NCI-H82 treated with DMSO at 0.1 percent for 48 hours (cell line): Measurements from ENCODE around the gene DCXR.
"Not testable (repeated sequence)": the region's sequence is repeated elsewhere in the genome, so short reads cannot be mapped to it uniquely, and the experiment has no call there.

ENCODE experiments used
- DNase-seq: peaks from one replicate; lab custom pipeline; 2025; ENCODE audit not compliant: unreplicated experiment; lab: John Stamatoyannopoulos, UW

DCXR gene

DNA sequence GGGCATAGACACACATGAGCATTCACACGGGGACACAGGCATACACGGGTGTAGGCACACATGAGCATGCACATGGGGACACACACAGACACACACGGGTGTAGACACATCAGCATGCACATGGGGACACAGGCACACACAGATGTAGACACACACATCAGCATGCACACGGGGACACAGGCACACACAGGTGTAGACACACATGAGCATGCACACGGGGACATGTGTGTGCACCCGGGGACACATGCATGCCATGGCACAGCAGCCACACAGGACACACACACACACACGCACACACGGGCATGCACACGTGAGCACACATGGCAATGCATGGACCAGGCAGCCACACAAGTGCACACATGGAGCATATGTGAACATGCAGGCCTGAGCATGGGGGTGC, 5.2 kb upstream of the DCXR start:
- no peak for DNase-seq

DNA sequence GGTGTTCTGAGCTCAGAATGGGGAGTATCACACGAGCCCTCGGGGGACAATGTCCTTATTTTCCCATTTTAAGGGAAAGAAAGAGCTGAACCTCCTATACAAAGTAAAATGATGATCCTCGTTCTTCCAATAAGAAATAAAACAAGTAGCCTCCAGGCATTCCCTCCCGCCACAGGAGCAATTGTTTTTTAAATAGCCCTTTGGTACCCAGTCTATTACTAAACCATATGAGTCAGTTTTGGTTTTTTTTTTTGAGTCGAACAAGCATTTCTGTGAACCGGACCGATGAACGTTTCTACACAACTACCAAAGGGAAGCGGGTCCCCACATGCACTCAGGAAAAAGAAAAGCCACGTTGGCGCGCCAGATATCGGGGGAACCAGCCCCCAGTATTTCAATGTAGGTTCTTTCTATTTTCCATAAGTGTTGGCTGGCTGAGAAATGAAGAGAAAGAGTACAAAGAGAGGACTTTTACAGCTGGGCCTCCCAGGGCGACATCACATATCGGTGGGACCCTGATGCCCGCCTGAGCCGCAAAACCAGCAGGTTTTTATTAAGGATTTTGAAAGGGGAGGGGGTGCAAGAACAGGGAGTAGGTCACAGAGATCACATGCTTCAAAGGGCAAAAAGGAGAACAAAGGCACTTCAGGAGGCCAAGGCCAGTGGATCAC, 3.8 kb upstream of the DCXR start:
- DNase-seq, result no peak

DNA sequence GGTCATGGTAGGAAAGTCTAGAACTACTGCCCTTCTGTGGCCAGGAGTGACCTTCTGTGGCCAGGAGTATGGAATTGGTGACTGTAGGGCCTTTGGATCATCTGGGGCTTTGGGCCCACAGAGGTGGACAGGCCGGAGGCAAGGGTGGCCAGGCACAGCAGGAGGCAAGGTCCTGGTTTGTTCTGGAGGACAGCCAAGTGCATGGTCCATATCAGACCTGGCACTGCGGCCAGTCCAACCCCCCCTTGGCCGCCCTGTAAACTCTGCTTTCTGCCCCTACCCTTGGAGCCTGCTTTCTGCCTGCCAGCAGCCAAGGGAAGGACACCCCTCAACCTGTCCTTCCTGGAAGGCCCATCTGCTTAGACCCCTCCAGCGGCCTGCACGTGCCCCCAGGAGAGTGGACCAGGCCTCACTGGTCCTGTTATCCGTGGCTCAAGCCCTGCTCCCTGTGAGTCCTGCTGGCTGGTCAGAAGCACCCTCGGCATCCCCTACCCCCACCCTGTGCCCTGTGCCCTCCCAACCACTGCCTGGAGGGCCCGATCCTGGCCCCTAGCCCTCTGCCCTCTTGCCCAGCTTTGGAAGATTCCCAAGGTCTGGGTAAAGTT, 2.3 kb upstream of the DCXR start:
- DNase-seq, result no peak

- not testable (repeated sequence) for DNase-seq
These were observed 1.4 kb upstream of the DCXR start for GRCh38 chr17:82038796-82039409.

GRCh38 chr17:82037889-82038195, 345 bp upstream of the DCXR start:
- DNase-seq, result no peak

- DNase-seq, result no peak
These were observed 834 bp downstream of the DCXR start for GRCh38 chr17:82036634-82037091.

DNA sequence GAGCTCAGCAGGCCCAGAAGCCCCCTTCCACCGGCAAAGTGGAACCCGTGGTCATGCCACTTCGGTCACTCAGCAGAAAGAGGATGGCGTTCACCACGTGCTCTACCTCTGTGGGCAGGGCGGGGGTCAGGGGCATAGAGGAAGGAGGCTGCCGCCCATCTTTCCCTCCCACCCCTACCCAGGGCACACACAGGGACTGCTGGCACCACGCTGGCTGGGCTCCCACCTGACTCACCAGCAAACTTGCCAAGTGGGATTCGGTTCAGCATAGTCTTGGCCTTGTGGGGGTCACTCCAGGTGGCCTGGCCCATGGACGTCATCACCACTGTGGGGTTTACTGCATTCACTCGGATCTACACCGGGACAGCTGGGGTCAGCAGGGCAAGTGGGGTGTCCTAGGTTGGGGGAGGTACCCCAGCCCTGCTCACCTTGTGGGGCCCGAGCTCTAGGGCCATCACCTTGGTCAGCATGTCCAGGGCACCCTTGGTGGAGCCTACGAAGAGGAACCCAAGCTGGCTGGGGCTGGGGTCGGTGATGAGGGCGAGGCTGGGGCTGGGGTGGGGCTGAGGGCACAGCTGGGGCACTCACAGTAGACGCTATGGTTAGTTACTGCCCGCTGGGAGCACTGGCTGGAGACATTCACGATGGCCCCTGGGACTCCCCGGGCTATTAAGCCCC, 1.4 kb downstream of the DCXR start:
- no peak for DNase-seq

GRCh38 chr17:82035488-82035887, 2.0 kb downstream of the DCXR start:
- no peak for DNase-seq

DNA sequence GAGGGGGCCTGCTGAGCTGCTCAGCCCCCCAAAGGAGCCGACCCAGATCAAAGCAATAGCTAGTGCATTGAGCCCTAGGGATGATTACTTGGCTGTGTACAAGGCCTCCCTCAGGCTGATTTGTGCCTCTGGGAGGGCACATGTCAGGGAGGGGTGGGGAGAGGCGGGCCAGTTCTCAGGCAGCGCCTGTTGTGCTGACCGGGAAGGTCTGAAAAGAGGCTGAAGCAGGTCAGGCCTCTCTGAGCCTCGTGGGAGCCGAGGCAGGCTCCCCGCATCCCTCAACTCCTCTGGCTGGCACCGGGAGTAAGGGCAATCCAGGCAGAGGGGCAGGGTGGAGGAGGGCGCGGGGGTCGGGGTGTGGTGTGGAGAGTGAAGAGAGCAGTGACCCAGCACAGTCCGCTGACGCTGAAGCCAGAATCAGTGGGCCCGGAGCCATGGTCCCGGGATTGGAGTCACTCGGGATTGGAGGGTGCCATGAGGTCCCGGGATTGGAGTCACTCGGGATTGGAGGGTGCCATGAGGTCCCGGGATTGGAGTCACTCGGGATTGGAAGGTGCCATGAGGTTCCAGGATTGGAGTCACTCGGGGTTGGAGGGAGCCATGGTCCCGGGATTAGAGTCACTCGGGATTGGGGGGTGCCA, 3.0 kb downstream of the DCXR start:
- DNase-seq, result no peak

DNA sequence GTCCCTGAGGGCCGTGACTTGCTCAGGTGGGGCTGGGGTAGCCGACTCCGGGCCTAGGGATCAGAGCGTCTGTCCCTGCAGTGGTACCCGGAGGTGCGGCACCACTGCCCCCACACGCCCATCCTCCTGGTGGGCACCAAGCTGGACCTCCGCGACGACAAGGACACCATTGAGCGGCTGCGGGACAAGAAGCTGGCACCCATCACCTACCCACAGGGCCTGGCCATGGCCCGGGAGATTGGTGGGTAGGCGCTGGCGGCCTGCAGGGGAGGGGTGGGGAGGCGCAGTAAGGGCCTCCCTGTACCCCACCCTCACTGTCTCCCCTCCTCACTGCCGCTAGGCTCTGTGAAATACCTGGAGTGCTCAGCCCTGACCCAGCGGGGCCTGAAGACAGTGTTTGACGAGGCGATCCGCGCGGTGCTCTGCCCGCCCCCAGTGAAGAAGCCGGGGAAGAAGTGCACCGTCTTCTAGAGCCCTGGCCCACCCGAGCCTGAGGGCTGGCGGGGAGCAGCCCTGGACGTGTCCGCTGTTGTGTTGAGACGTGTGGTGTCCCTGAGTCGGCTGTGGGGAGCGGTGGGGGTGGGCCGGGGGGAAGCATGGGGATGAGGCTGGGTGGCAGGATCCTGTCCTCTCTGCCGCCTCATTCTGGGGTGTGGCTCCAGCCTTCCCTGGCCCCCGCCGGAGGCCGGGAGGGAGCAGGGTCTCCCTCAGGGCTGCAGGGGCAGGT, 4.0 kb downstream of the DCXR start:
- DNase-seq, result no peak

GRCh38 chr17:82031885-82032627, 5.4 kb downstream of the DCXR start:
- DNase-seq, result peak; percentile 22

DNA sequence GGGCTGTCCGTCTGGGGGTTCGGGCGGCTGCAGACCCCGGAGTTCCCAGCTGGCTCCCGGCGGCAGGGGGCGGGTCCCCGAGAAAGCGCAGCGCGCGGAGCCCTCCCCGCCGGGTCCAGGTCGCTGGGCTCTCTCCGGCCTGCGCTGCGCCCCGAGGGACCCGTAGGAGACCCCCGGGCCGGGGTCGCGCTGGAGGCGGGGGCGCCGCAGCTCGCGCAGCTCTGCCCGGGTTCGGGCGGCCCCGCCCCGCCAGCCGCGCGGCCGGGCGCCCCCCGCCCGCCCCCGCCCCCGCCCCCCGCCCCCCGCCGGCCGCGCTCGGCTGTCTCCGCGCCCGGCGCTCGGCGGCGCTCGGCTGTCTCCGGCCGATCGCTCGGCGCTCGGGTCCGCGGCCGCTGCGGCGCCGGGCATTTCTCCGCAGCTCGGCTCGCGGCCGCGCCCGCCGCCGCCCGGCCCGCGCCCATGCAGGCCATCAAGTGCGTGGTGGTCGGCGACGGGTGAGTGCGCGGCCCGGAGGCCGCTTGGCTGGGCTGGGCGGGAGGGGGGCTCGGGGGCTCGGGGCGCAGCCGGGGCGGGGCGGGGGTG, 6.1 kb downstream of the DCXR start, which contains the start of gene RAC3:
Gene RAC3, plus strand, starts transcription at position 376 of the 582 bp plus-strand sequence. Its CDS starts 84 bp downstream, at position 460.
- no peak for DNase-seq

DNA sequence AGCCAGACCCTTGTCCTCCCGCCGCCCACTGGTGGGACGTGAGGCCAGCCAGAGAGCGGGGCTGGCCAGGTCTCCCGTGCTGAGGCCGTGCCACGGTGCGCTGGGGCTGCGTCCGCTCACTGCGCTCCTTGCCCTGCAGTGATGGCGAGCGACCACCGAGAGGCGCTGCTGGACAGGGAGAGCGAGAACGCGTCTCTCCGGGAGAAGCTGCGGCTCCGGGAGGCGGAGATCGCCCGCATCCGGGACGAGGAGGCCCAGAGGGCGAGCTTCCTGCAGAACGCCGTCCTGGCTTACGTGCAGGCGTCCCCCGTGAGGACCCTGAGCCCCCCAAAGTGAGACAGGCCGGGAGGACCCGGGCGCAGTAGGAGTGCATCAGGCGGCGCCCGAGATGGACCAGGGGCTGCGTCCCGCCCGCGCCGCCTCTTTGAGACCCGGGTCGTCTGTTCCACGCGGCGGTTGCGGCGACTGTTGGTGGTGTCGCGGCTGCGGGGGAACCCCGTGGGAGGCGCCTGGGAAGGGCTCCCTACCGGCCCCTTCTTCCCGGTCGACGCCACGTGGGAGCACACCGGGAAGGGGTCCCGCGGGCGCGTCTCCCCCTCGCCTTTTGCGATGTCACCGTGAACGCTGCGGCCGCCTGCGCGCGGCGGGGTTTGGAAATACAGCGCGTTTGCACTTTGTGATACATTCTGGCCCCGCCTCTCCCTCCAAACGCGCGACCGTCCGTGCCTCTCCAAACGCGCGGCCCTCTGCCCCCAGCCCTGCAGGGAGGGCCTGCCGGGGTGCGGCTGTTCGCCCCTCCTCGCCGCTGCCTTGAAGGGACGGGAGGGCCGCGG, 6.8 kb downstream of the DCXR start:
- peak; percentile 16 for DNase-seq

- DNase-seq, result no peak
These were observed 7.5 kb downstream of the DCXR start for GRCh38 chr17:82029990-82030469.

DNA sequence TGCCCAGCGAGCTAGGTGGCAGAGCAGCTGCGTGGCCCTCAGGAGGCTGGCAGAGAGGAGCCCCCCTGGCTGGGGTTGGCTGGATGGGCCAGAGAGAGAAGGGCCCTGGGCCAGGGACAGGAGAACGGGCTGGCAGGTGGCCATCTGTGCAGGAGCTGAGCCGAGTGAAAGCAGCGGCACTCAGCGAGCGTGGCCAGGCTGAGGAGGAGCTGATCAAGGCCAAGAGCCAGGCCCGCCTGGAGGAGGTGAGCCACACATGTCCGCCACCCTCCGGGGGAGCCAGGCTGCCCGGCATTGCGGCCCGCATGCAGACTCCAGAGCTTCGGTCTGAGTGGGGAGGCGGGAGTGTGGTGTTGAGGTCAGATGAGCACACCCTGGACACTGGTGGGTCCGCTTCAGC, 8.1 kb downstream of the DCXR start:
- DNase-seq, result no peak

- no peak for DNase-seq
These were observed 8.5 kb downstream of the DCXR start for GRCh38 chr17:82028966-82029365.

- no peak for DNase-seq
These were observed 9.3 kb downstream of the DCXR start for GRCh38 chr17:82028246-82028645.

DNA sequence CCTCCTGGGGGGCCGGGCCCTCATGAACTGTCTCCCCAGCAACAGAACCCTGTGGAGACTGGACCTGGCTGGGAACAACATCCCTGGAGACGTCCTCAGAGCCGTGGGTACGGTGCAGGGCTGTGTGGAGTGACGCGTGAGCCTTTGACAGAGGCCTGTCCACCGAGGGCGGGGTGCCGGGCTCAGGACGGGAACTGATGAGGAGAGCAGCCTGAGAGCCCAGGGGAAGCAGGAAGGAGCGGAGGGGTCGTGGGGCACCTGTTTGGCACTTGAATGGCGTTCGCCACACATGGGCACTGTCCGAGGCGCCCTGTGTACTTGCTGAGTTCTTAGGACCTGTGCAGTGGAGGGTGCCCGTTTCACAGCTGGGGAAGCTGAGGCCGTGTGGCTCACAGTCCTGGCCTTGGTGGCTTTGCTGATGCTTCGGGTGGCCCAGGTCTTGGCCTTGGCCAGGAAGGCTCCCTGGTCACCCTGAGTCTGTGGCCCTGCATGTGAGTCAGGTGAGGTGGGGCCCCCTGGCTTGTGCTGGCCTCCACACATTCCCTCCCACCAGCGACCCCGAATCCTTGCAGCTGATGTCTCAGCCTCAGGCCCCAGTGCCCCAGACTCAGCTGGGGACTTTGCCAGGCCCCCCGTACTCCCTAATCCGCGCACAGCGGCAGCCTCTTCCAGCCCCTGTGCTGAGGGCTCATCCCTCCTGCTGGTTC, 11.9 kb downstream of the DCXR start:
- no peak for DNase-seq
